Upper lobe of right lung (tissue), 1 donor: ENCODE results near the gene OR10S1. TPM values are rescaled to one million over a fixed set of nuclear protein-coding genes. Genes with fewer than 3 reads are reported as not detected.
"Not testable (repeated sequence)": the region's sequence is repeated elsewhere in the genome, so short reads cannot be mapped to it uniquely, and the experiment has no call there.

ENCODE experiments used
- ATAC-seq: fragments of 200-7000 bp; cut with Tn5 transposase; one replicate; pipeline ENCODE4 v1.9.1; 2020; ENCODE audit warnings: mild to moderate bottlenecking, moderate library complexity
- DNase-seq: peaks from one replicate; pipeline ENCODE4 v3.0.0-alpha.2; 2020
- H3K27ac ChIP-seq: fragments of 200-600 bp; one replicate; pipeline ENCODE4 v1.8.0; 2022
- H3K27me3 ChIP-seq: fragments of 200-600 bp; one replicate; pipeline ENCODE4 v1.8.0; 2022; ENCODE audit warnings: mild to moderate bottlenecking
- H3K36me3 ChIP-seq: fragments of 200-600 bp; one replicate; pipeline ENCODE4 v1.8.0; 2022
- H3K4me1 ChIP-seq: fragments of 200-600 bp; one replicate; pipeline ENCODE4 v1.8.0; 2022
- H3K4me3 ChIP-seq: fragments of 200-600 bp; one replicate; pipeline ENCODE4 v1.8.0; 2022; ENCODE audit warnings: mild to moderate bottlenecking
- H3K9me3 ChIP-seq: fragments of 200-600 bp; one replicate; pipeline ENCODE4 v1.8.0; 2022
- CTCF ChIP-seq: fragments of 200-600 bp; IDR thresholded peaks from one replicate; pipeline ENCODE4 v1.8.0; 2022; ENCODE audit warnings: antibody characterized with exemption
- intact Hi-C: fragments of 100-400 bp; cut with DNase I; formaldehyde crosslinking; loops from one replicate; pipeline ENCODE4 v1.11.0; 2022
- long read RNA-seq: library from polyadenylated mRNA; unstranded; transcript quantifications from one replicate; pipeline ENCODE4 v2.0.0, GENCODE V29; 2021
- total RNA-seq: library from RNA; stranded (reverse); fragmentation: NEBNext Ultra II Directional; extraction: Animal tissue kit (Norgen Biotek cat#: 25700); gene quantifications from one replicate; pipeline ENCODE4 v1.2.1, GENCODE V29; 2021
- donor health status: DM: no; HTN: yes; CAD: no; lungs with severe emphysema.

The OR10S1 gene
- total RNA-seq, result not detected
- long read RNA-seq, result 0 reads

- no peak for TF ChIP-seq CTCF
- no peaks in the 10 kb centered on the region for H3K9me3 ChIP-seq
- no peaks in the 10 kb centered on the region for H3K27me3 ChIP-seq
- no peaks in the 10 kb centered on the region for H3K4me1 ChIP-seq
- no peaks in the 10 kb centered on the region for H3K36me3 ChIP-seq
- no peak within 1 kb of the TSS for H3K27ac ChIP-seq
- DNase-seq (no peak), ATAC-seq (no peak)
- intact Hi-C loops, result no loop called here
- H3K4me3 ChIP-seq, result no peak within 1 kb of the TSS
These were observed at the start of gene OR10S1 for GRCh38 chr11:123977731-123978347. OR10S1 (minus strand) TSS chr11:123977781; CDS start chr11:123977664, 117 bp downstream.

DNA sequence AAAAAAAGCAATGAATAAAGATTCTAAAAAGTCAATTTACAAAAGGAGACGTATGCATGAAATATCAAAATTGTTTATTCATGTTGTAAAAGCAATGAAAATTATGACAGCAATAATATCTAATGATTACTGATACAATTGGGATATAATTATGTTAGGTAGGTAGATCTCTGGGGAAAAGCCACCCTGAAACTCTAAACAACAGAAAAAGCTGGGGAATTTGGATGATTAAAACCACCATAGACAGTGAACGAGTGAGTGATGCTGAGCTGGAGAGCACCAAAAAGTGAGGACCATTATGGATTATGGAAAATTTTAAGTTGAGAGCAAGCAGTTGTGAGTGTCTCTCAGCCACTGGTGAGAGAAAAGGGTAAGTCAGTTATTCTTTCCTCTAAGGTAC lies 48.9 kb upstream of the OR10S1 start, which contains the start of gene OR10G8:
Gene OR10G8 (plus strand): TSS at position 301 of the 400 bp plus-strand sequence. CDS start 2,825 bp downstream, outside the sequence.
- ATAC-seq (no peak), DNase-seq (no peak)
- H3K27me3 ChIP-seq, result no peaks in the 10 kb centered on the region
- H3K9me3 ChIP-seq, result no peaks in the 10 kb centered on the region
- no peak for TF ChIP-seq CTCF
- H3K36me3 ChIP-seq, result no peaks in the 10 kb centered on the region
- H3K27ac ChIP-seq, result no peak within 1 kb of the TSS
- intact Hi-C loops, result no loop called here
- H3K4me3 ChIP-seq, result no peak within 1 kb of the TSS
- H3K4me1 ChIP-seq, result no peaks in the 10 kb centered on the region

- H3K4me1 ChIP-seq, H3K9me3 ChIP-seq, H3K36me3 ChIP-seq, H3K27me3 ChIP-seq, H3K27ac ChIP-seq, intact Hi-C loops, DNase-seq, H3K4me3 ChIP-seq: not testable (repeated sequence)
- peak; percentile 24 for ATAC-seq
These were observed 38.3 kb upstream of the OR10S1 start for GRCh38 chr11:124015837-124016236.

DNA sequence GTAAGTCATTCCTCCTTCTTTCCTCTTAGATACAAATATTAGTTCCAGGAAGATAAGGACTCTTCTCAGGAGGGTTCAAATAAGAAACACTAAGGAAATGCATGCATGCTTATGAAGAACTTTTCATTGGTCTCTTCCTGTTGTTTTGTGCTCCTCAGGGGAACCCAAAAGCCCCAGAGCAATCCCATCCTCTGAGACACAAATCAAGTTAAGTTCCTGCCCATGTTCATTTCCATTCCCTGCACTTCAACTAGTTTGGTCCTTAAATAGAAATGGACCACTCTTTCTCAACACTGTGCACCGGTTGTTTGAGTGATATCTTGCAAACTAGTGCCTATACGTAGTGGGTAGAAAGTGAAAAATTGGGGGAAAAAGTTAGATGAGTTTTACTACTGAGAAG lies 35.1 kb upstream of the OR10S1 start, which contains the start of gene OR10G4:
Gene OR10G4 (plus strand): TSS at position 301 of the 400 bp plus-strand sequence. CDS start 2,578 bp downstream, outside the sequence.
- Histone ChIP-seq H3K9me3 (no peaks in the 10 kb centered on the region), H3K36me3 (no peaks in the 10 kb centered on the region), H3K4me3 (no peak within 1 kb of the TSS), H3K4me1 (no peaks in the 10 kb centered on the region), H3K27me3 (no peaks in the 10 kb centered on the region), H3K27ac (no peak within 1 kb of the TSS)
- TF ChIP-seq CTCF, result no peak
- no peak for ATAC-seq
- intact Hi-C loops, result no loop called here
- DNase-seq, result no peak

DNA sequence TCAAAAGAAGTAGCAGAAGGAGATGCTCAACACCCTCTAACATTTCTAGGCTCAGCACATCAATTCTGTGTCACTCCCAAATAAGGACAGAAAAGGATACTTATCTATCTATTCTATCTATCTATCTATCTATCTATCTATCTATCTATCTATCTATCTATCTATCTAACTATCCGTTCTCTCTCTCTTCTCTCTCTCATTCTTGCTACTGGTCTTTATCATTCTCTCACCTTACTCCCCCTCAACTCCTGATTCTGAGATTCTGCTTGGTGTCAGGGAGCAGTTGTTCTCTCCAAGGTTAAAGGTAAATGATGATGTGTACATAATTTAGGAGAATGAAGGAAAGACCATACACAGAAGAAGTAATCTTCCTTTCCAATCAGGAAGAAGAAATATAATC lies 17.5 kb upstream of the OR10S1 start, which contains the start of gene OR10G6:
Gene OR10G6 (minus strand): TSS at position 43 of the 400 bp plus-strand sequence. CDS start 0 bp downstream, at position 43.
- Histone ChIP-seq H3K4me1 (no peaks in the 10 kb centered on the region), H3K36me3 (no peaks in the 10 kb centered on the region), H3K27me3 (no peaks in the 10 kb centered on the region), H3K27ac (no peak within 1 kb of the TSS), H3K4me3 (no peak within 1 kb of the TSS), H3K9me3 (no peaks in the 10 kb centered on the region)
- no peak for TF ChIP-seq CTCF
- intact Hi-C loops, result no loop called here
- ATAC-seq (no peak), DNase-seq (no peak)

- Histone ChIP-seq H3K27ac (no peak overlapping the region), H3K36me3 (no peaks in the 10 kb centered on the region), H3K4me1 (no peaks in the 10 kb centered on the region), H3K27me3 (no peaks in the 10 kb centered on the region), H3K4me3 (no peak overlapping the region), H3K9me3 (no peaks in the 10 kb centered on the region)
- intact Hi-C loops, result no loop called here
- peak; percentile 17 for ATAC-seq
- no peak for DNase-seq
- no peak for TF ChIP-seq CTCF
These were observed 1.7 kb upstream of the OR10S1 start for GRCh38 chr11:123979311-123979710.
